ENCODE measurements around the gene SAMD4B. TPM values are rescaled to one million over a fixed set of nuclear protein-coding genes. Genes with fewer than 3 reads are reported as not detected.
A peak's percentile ranks its signal among the peaks of the same experiment; 100 is the strongest.

SAMD4B gene
- total and polyA plus RNA-seq, 4 donors: 25.8 to 145 (median 97.7) TPM

GRCh38 chr19:39347332-39348164, 5.3 kb downstream of the SAMD4B start:
- no peak overlapping the region for H3K4me3 ChIP-seq (ENCODE audit: low read depth, low read length)
- WGBS (ENCODE audit: insufficient coverage): 71% methylated on average over 1 of the region's 4 CpGs
- peaks cover 14% of the 10 kb centered on the region for H3K4me1 ChIP-seq (ENCODE audit: control insufficient read depth, insufficient read depth, low read length)
- no peaks in the 10 kb centered on the region for H3K27me3 ChIP-seq (ENCODE audit: control insufficient read depth, insufficient read depth, low read length)
- H3K27ac ChIP-seq (ENCODE audit: low read depth, low read length): no peak overlapping the region
- H3K9me3 ChIP-seq (ENCODE audit: control insufficient read depth, insufficient read depth, low read length): no peaks in the 10 kb centered on the region
- no peak for DNase-seq (ENCODE audit: low read depth in 4 of 6, low spot score in 6 of 6)
- H3K36me3 ChIP-seq (ENCODE audit: control insufficient read depth, insufficient read depth, low read length): peaks cover 19% of the 10 kb centered on the region

DNA sequence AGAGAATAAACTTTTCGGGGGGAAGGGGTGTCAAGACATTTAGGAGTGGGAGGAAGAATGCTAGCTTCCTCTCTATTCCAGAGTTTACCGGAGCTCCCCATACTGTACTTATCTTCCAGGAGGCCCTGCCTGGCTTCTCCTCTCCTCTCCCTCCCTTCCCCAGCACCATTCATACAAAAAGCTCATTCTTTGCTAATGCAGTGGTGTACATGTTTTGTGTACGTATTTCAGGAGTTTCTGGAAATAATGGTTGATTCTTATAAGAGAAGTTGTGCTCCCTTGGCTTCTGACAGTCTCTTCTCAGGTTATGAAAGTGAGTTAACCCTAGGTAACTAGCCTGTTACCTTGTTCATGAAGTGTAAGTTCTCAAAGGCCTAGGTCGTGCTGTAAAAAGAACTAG, 7.1 kb downstream of the SAMD4B start:
- DNase-seq (ENCODE audit: low read depth in 4 of 6, low spot score in 6 of 6): no peak
- WGBS (ENCODE audit: insufficient coverage): 77% methylated on average over 2 of the region's 4 CpGs
- Histone ChIP-seq H3K9me3 (ENCODE audit: control insufficient read depth, insufficient read depth, low read length) (no peaks in the 10 kb centered on the region), H3K27me3 (ENCODE audit: control insufficient read depth, insufficient read depth, low read length) (no peaks in the 10 kb centered on the region), H3K4me3 (ENCODE audit: low read depth, low read length) (no peak overlapping the region), H3K4me1 (ENCODE audit: control insufficient read depth, insufficient read depth, low read length) (peaks cover 4% of the 10 kb centered on the region), H3K36me3 (ENCODE audit: control insufficient read depth, insufficient read depth, low read length) (peaks cover 22% of the 10 kb centered on the region), H3K27ac (ENCODE audit: low read depth, low read length) (no peak overlapping the region)

DNA sequence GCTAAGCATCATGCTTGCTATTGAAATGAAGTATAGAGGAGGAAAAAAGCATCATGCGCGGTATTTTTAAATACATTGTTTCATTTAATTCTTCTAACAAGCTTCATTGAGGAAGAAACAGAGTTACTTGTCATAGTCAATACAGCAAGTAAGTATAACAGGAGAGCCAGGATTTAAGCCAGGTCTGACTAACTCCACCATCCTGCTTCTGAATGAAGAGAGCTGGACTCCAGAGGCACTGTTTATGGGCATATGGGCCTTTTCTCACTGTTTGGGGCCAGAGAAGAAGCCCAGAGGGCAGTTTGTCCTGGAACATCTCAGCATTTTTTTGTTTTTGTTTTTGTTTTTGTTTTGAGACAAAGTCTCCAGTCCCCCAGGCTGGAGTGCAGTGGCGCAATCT, 7.9 kb downstream of the SAMD4B start:
- no peak for DNase-seq (ENCODE audit: low read depth in 4 of 6, low spot score in 6 of 6)
- H3K27ac ChIP-seq (ENCODE audit: low read depth, low read length): no peak overlapping the region
- no CpG with 5 or more reads among the region's 3 CpGs for WGBS (ENCODE audit: insufficient coverage)
- H3K4me1 ChIP-seq (ENCODE audit: control insufficient read depth, insufficient read depth, low read length): peaks cover 4% of the 10 kb centered on the region
- H3K36me3 ChIP-seq (ENCODE audit: control insufficient read depth, insufficient read depth, low read length): peaks cover 29% of the 10 kb centered on the region
- no peaks in the 10 kb centered on the region for H3K9me3 ChIP-seq (ENCODE audit: control insufficient read depth, insufficient read depth, low read length)
- no peaks in the 10 kb centered on the region for H3K27me3 ChIP-seq (ENCODE audit: control insufficient read depth, insufficient read depth, low read length)
- H3K4me3 ChIP-seq (ENCODE audit: low read depth, low read length): no peak overlapping the region

DNA sequence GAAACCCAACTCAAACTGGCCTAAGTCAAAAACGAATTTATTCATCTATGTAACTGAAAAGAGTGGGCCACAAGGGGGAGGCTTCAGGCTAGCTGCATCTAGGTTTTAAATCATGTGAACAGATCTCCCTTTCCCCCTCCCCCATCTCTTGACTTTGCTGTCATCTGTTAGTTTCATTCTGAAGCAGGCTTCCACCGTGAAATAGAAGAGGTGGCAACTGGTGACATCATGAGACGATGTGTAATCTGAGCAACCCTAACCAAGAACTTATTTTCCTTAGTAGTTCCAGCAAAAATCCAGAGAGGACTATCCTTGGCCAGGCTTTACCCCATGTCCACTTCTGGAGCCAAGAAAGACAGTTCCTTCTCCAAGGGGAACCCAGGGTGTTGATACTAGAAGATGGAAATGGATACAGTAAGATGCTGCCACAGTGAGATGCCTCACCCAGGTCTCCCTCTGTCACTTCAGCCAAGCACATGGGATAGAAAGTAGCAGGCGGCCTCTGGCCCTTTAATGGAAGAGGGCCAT, 9.4 kb downstream of the SAMD4B start:
- peaks cover 39% of the 10 kb centered on the region for H3K36me3 ChIP-seq (ENCODE audit: control insufficient read depth, insufficient read depth, low read length)
- WGBS (ENCODE audit: insufficient coverage): 80% methylated on average over 1 of the region's 4 CpGs
- H3K4me1 ChIP-seq (ENCODE audit: control insufficient read depth, insufficient read depth, low read length): no peaks in the 10 kb centered on the region
- H3K4me3 ChIP-seq (ENCODE audit: low read depth, low read length): no peak overlapping the region
- no peak overlapping the region for H3K27ac ChIP-seq (ENCODE audit: low read depth, low read length)
- no peaks in the 10 kb centered on the region for H3K9me3 ChIP-seq (ENCODE audit: control insufficient read depth, insufficient read depth, low read length)
- peak in 1 of 6 donors; percentile 35 for DNase-seq (ENCODE audit: low read depth in 4 of 6, low spot score in 6 of 6)
- no peaks in the 10 kb centered on the region for H3K27me3 ChIP-seq (ENCODE audit: control insufficient read depth, insufficient read depth, low read length)

- DNase-seq (ENCODE audit: low read depth in 4 of 6, low spot score in 6 of 6): no peak
- H3K4me1 ChIP-seq (ENCODE audit: control insufficient read depth, insufficient read depth, low read length): no peaks in the 10 kb centered on the region
- no peak overlapping the region for H3K27ac ChIP-seq (ENCODE audit: low read depth, low read length)
- H3K27me3 ChIP-seq (ENCODE audit: control insufficient read depth, insufficient read depth, low read length): no peaks in the 10 kb centered on the region
- no peak overlapping the region for H3K4me3 ChIP-seq (ENCODE audit: low read depth, low read length)
- H3K36me3 ChIP-seq (ENCODE audit: control insufficient read depth, insufficient read depth, low read length): peaks cover 50% of the 10 kb centered on the region
- no peaks in the 10 kb centered on the region for H3K9me3 ChIP-seq (ENCODE audit: control insufficient read depth, insufficient read depth, low read length)
- 76% methylated on average over 4 of the region's 12 CpGs for WGBS (ENCODE audit: insufficient coverage)
Measured at GRCh38 chr19:39352381-39353255, 10.4 kb downstream of the SAMD4B start.

- Histone ChIP-seq H3K27me3 (ENCODE audit: control insufficient read depth, insufficient read depth, low read length) (no peaks in the 10 kb centered on the region), H3K4me1 (ENCODE audit: control insufficient read depth, insufficient read depth, low read length) (no peaks in the 10 kb centered on the region), H3K36me3 (ENCODE audit: control insufficient read depth, insufficient read depth, low read length) (peaks cover 69% of the 10 kb centered on the region), H3K9me3 (ENCODE audit: control insufficient read depth, insufficient read depth, low read length) (no peaks in the 10 kb centered on the region), H3K4me3 (ENCODE audit: low read depth, low read length) (no peak overlapping the region), H3K27ac (ENCODE audit: low read depth, low read length) (no peak overlapping the region)
- DNase-seq (ENCODE audit: low read depth in 4 of 6, low spot score in 6 of 6): no peak
- WGBS (ENCODE audit: insufficient coverage): 73% methylated on average over 2 of the region's 5 CpGs
Measured at GRCh38 chr19:39355253-39355652, 13.0 kb downstream of the SAMD4B start.

GRCh38 chr19:39356073-39356472, 13.9 kb downstream of the SAMD4B start:
- 100% methylated on average over 3 of the region's 3 CpGs for WGBS (ENCODE audit: insufficient coverage)
- H3K9me3 ChIP-seq (ENCODE audit: control insufficient read depth, insufficient read depth, low read length): no peaks in the 10 kb centered on the region
- no peaks in the 10 kb centered on the region for H3K27me3 ChIP-seq (ENCODE audit: control insufficient read depth, insufficient read depth, low read length)
- H3K4me1 ChIP-seq (ENCODE audit: control insufficient read depth, insufficient read depth, low read length): no peaks in the 10 kb centered on the region
- no peak overlapping the region for H3K27ac ChIP-seq (ENCODE audit: low read depth, low read length)
- peaks cover 70% of the 10 kb centered on the region for H3K36me3 ChIP-seq (ENCODE audit: control insufficient read depth, insufficient read depth, low read length)
- no peak for DNase-seq (ENCODE audit: low read depth in 4 of 6, low spot score in 6 of 6)
- no peak overlapping the region for H3K4me3 ChIP-seq (ENCODE audit: low read depth, low read length)

GRCh38 chr19:39356647-39357046, 14.4 kb downstream of the SAMD4B start:
- no peaks in the 10 kb centered on the region for H3K27me3 ChIP-seq (ENCODE audit: control insufficient read depth, insufficient read depth, low read length)
- no peak overlapping the region for H3K4me3 ChIP-seq (ENCODE audit: low read depth, low read length)
- 94% methylated on average over 18 of the region's 18 CpGs for WGBS (ENCODE audit: insufficient coverage)
- peaks cover 73% of the 10 kb centered on the region for H3K36me3 ChIP-seq (ENCODE audit: control insufficient read depth, insufficient read depth, low read length)
- H3K9me3 ChIP-seq (ENCODE audit: control insufficient read depth, insufficient read depth, low read length): no peaks in the 10 kb centered on the region
- no peak overlapping the region for H3K27ac ChIP-seq (ENCODE audit: low read depth, low read length)
- H3K4me1 ChIP-seq (ENCODE audit: control insufficient read depth, insufficient read depth, low read length): no peaks in the 10 kb centered on the region
- DNase-seq (ENCODE audit: low read depth in 4 of 6, low spot score in 6 of 6): no peak

- H3K27me3 ChIP-seq (ENCODE audit: control insufficient read depth, insufficient read depth, low read length): no peaks in the 10 kb centered on the region
- no CpG with 5 or more reads among the region's 3 CpGs for WGBS (ENCODE audit: insufficient coverage)
- H3K36me3 ChIP-seq (ENCODE audit: control insufficient read depth, insufficient read depth, low read length): peaks cover 89% of the 10 kb centered on the region
- no peaks in the 10 kb centered on the region for H3K9me3 ChIP-seq (ENCODE audit: control insufficient read depth, insufficient read depth, low read length)
- no peak overlapping the region for H3K27ac ChIP-seq (ENCODE audit: low read depth, low read length)
- no peak overlapping the region for H3K4me3 ChIP-seq (ENCODE audit: low read depth, low read length)
- no peak for DNase-seq (ENCODE audit: low read depth in 4 of 6, low spot score in 6 of 6)
- peaks cover 15% of the 10 kb centered on the region for H3K4me1 ChIP-seq (ENCODE audit: control insufficient read depth, insufficient read depth, low read length)
Measured at GRCh38 chr19:39359026-39359425, 16.8 kb downstream of the SAMD4B start.

Data from spinal cord (tissue), 10 donors.